ENCODE results near the gene RASGRP2.

RASGRP2 gene

GRCh38 chr11:64742889-64743590, 902 bp downstream of the RASGRP2 start:
- in situ Hi-C loops (cut with HindIII; ENCODE audit: low sequenced_read_pairs): no loop called here

GRCh38 chr11:64742087-64742888, 1.7 kb downstream of the RASGRP2 start:
- in situ Hi-C loops (cut with HindIII; ENCODE audit: low sequenced_read_pairs): no loop called here

- in situ Hi-C loops (cut with HindIII; ENCODE audit: low sequenced_read_pairs): no loop called here
Measured at GRCh38 chr11:64741375-64742086, 2.4 kb downstream of the RASGRP2 start.

GRCh38 chr11:64739871-64740270, 4.1 kb downstream of the RASGRP2 start:
- in situ Hi-C loops (cut with HindIII; ENCODE audit: low sequenced_read_pairs): no loop called here

- in situ Hi-C loops (cut with HindIII; ENCODE audit: low sequenced_read_pairs): no loop called here
Measured at GRCh38 chr11:64736654-64737053, 7.3 kb downstream of the RASGRP2 start.

- in situ Hi-C loops (cut with HindIII; ENCODE audit: low sequenced_read_pairs): no loop called here
Measured at GRCh38 chr11:64735725-64736259, 8.2 kb downstream of the RASGRP2 start.

GRCh38 chr11:64734811-64735724, 8.9 kb downstream of the RASGRP2 start:
- in situ Hi-C loops (cut with HindIII; ENCODE audit: low sequenced_read_pairs): no loop called here

GRCh38 chr11:64731601-64732000, 12.3 kb downstream of the RASGRP2 start:
- in situ Hi-C loops (cut with HindIII; ENCODE audit: low sequenced_read_pairs): no loop called here

- in situ Hi-C loops (cut with HindIII; ENCODE audit: low sequenced_read_pairs): no loop called here
Measured at GRCh38 chr11:64729851-64730382, 14.0 kb downstream of the RASGRP2 start.

GRCh38 chr11:64728757-64729365, 15.1 kb downstream of the RASGRP2 start:
- in situ Hi-C loops (cut with HindIII; ENCODE audit: low sequenced_read_pairs): no loop called here

- in situ Hi-C loops (cut with HindIII; ENCODE audit: low sequenced_read_pairs): no loop called here
Measured at GRCh38 chr11:64726867-64727530, 16.9 kb downstream of the RASGRP2 start.

GRCh38 chr11:64726211-64726641, 17.7 kb downstream of the RASGRP2 start:
- in situ Hi-C loops (cut with HindIII; ENCODE audit: low sequenced_read_pairs): no loop called here

GRCh38 chr11:64724863-64725532, 18.9 kb downstream of the RASGRP2 start:
- in situ Hi-C loops (cut with HindIII; ENCODE audit: low sequenced_read_pairs): no loop called here

GRCh38 chr11:64723907-64724862, 19.8 kb downstream of the RASGRP2 start:
- in situ Hi-C loops (cut with HindIII; ENCODE audit: low sequenced_read_pairs): no loop called here

- in situ Hi-C loops (cut with HindIII; ENCODE audit: low sequenced_read_pairs): no loop called here
Measured at GRCh38 chr11:64723117-64723906, 20.6 kb downstream of the RASGRP2 start, which contains the start of gene NRXN2. NRXN2 (minus strand) TSS chr11:64723197; CDS start chr11:64713699, 9,498 bp downstream.

Measured in endothelial cell of hepatic sinusoid (primary cell).